HCT116 (cell line): ENCODE results near the gene CABS1. TPM values are rescaled to one million over a fixed set of nuclear protein-coding genes. Genes with fewer than 3 reads are reported as not detected.

Source experiments
- ATAC-seq: fragments of 200-7000 bp; cut with Tn5 transposase; 2 replicates; pipeline ENCODE4 v1.9.1; 2020; ENCODE audit warnings: mild to moderate bottlenecking, moderate library complexity
- Bru-seq: library from RNA; stranded (reverse); fragments of 400-500 nt; gene quantifications from one replicate; lab custom pipeline; 2021; lab: Mats Ljungman, UMichigan
- BruChase-seq, 2 experiments: library from RNA; stranded (reverse); fragments of 400-500 nt; gene quantifications; one replicate each; lab custom pipeline; 2021; lab: Mats Ljungman, UMichigan
- BruUV-seq: library from RNA; stranded (reverse); fragments of 400-500 nt; replicated peaks from 2 replicates; lab custom pipeline; 2021; lab: Mats Ljungman, UMichigan
- CTCF ChIA-PET: fragments of 300-600 bp; sonication (Branson Sonifier 250); formaldehyde crosslinking; loops from one replicate; lab custom pipeline; 2021; ENCODE audit warnings: antibody characterized with exemption; lab: Charles Lee
- POLR2A ChIA-PET: fragments of 300-600, 350-600 bp; sonication (Branson Sonifier 250); formaldehyde crosslinking; loops from one replicate; lab custom pipeline; 2021; ENCODE audit warnings: antibody characterized with exemption; lab: Charles Lee
- RAD21 ChIA-PET, 2 experiments: fragments of 300-600 bp; sonication (Branson Sonifier 250); formaldehyde crosslinking; loops; one replicate each; lab custom pipeline; 2023; ENCODE audit warnings: low total read pairs in 2 of 2; ENCODE audit not compliant: uncharacterized antibody in 2 of 2, unreplicated experiment in 2 of 2, low non-redundant PET in 1 of 2; lab: Charles Lee
- DNase-seq: peaks from one replicate; pipeline ENCODE4 v3.0.0-alpha.2; 2010; ENCODE audit warnings: low read depth, low spot score
- H2AFZ ChIP-seq: fragments of 200-600 bp; shearing (Covaris generic), sonication (generic); 2 replicates; pipeline ENCODE4 v1.6.1; 2017; ENCODE audit warnings: low read depth, mixed run types, mixed read lengths, antibody characterized with exemption, low read length; ENCODE audit not compliant: poor library complexity, severe bottlenecking
- H3K27ac ChIP-seq: 2 replicates; pipeline ENCODE4 v1.5.1; 2012; ENCODE audit warnings: low read depth, low read length
- H3K27me3 ChIP-seq: fragments of 200-600 bp; sonication (generic); 2 replicates; pipeline ENCODE4 v1.6.1; 2016; ENCODE audit warnings: mixed run types, low read length, mixed read lengths; ENCODE audit not compliant: insufficient read depth
- H3K36me3 ChIP-seq, 2 experiments: fragments of 200-500 bp in 1 of 2; fragments of 200-600 bp in 1 of 2; sonication (Bioruptor generic) in 1 of 2; sonication (generic) in 1 of 2; 2 replicates each; pipeline versions ENCODE4 v1.5.1 to v1.6.1; 2014 to 2016; ENCODE audit warnings: low read length in 2 of 2, inconsistent platforms in 1 of 2, mixed read lengths in 1 of 2, mixed run types in 1 of 2; ENCODE audit not compliant: insufficient read depth in 2 of 2, control insufficient read depth in 1 of 2
- H3K4me1 ChIP-seq, 2 experiments: fragments of 200-600 bp in 1 of 2; sonication (generic) in 1 of 2; 2 replicates each; pipeline versions ENCODE4 v1.5.1 to v1.6.1; 2012 to 2017; ENCODE audit warnings: low read length in 2 of 2, inconsistent platforms in 1 of 2, mild to moderate bottlenecking in 1 of 2, mixed read lengths in 1 of 2, mixed run types in 1 of 2, moderate library complexity in 1 of 2; ENCODE audit not compliant: insufficient read depth in 2 of 2, control insufficient read depth in 1 of 2
- H3K4me2 ChIP-seq: fragments of 200-600 bp; sonication (generic); 2 replicates; pipeline ENCODE4 v1.6.1; 2017; ENCODE audit warnings: mixed run types, low read length, mixed read lengths
- H3K4me3 ChIP-seq, 2 experiments: fragments of 200-600 bp in 1 of 2; sonication (generic) in 1 of 2; replicated peaks in 1 of 2; 2 replicates each; pipeline ENCODE4 v1.5.1; 2011 to 2016; ENCODE audit warnings: low read length in 2 of 2, control low read depth in 1 of 2, low read depth in 1 of 2, mild to moderate bottlenecking in 1 of 2, mixed read lengths in 1 of 2, mixed run types in 1 of 2
- H3K79me2 ChIP-seq: fragments of 200-600 bp; sonication (generic); 2 replicates; pipeline ENCODE4 v1.6.1; 2017; ENCODE audit warnings: mild to moderate bottlenecking, mixed run types, low read length, moderate library complexity, mixed read lengths; ENCODE audit not compliant: insufficient read depth
- H3K9ac ChIP-seq: fragments of 200-600 bp; sonication (generic); 2 replicates; pipeline ENCODE4 v1.6.1; 2016; ENCODE audit warnings: low read length, mixed read lengths
- H3K9me2 ChIP-seq: fragments of 200-600 bp; sonication (generic), shearing (Covaris generic); 2 replicates; pipeline ENCODE4 v1.6.1; 2017; ENCODE audit warnings: mixed run types, mild to moderate bottlenecking, moderate library complexity; ENCODE audit not compliant: insufficient read depth
- H3K9me3 ChIP-seq, 2 experiments: fragments of 200-500 bp in 1 of 2; fragments of 200-600 bp in 1 of 2; sonication (Bioruptor generic) in 1 of 2; sonication (generic) in 1 of 2; 2 replicates each; pipeline ENCODE4 v1.6.1; 2014 to 2017; ENCODE audit warnings: low read length in 2 of 2, mixed read lengths in 2 of 2, inconsistent platforms in 1 of 2, low read depth in 1 of 2, mild to moderate bottlenecking in 1 of 2, mixed run types in 1 of 2, moderate library complexity in 1 of 2; ENCODE audit not compliant: control insufficient read depth in 1 of 2, insufficient read depth in 1 of 2
- H4K20me1 ChIP-seq: fragments of 200-600 bp; sonication (generic), shearing (Covaris generic); 2 replicates; pipeline ENCODE4 v1.6.1; 2017; ENCODE audit warnings: mixed run types, mild to moderate bottlenecking, moderate library complexity; ENCODE audit not compliant: insufficient read depth
- CEBPB ChIP-seq: IDR thresholded peaks from 2 replicates; pipeline ENCODE4 v1.6.1; 2012; ENCODE audit warnings: low read depth
- JUND ChIP-seq: IDR thresholded peaks from 2 replicates; pipeline ENCODE4 v1.6.1; 2012
- POLR2A ChIP-seq: IDR thresholded peaks from 2 replicates; pipeline ENCODE4 v1.7.0; 2011; ENCODE audit warnings: borderline replicate concordance; ENCODE audit not compliant: insufficient read depth, insufficient read length; ENCODE audit errors: extremely low read depth
- SRF ChIP-seq: IDR thresholded peaks from 2 replicates; pipeline ENCODE4 v1.6.1; 2012; ENCODE audit warnings: low read depth
- TCF7L2 ChIP-seq: IDR thresholded peaks from 2 replicates; pipeline ENCODE4 v1.7.0; 2011; ENCODE audit warnings: borderline replicate concordance, inconsistent platforms; ENCODE audit not compliant: insufficient read depth, insufficient read length; ENCODE audit errors: extremely low read depth
- intact Hi-C: fragments of 100-400 bp; cut with micrococcal nuclease; formaldehyde crosslinking; loops from 2 replicates; pipeline ENCODE4 v1.10.0; 2022
- long read RNA-seq: library from polyadenylated mRNA; unstranded; transcript quantifications from one replicate; pipeline ENCODE4 v2.0.0, GENCODE V29; 2021; ENCODE audit not compliant: unreplicated experiment
- polyA plus RNA-seq: library from polyadenylated mRNA; unstranded; fragments of >200 nt; gene quantifications from 2 replicates; pipeline ENCODE4 v1.2.1, GENCODE V29; 2012; ENCODE audit warnings: missing spikeins
- total RNA-seq: library from RNA; stranded (reverse); gene quantifications from one replicate; pipeline ENCODE4 v1.2.1, GENCODE V29; 2021; ENCODE audit not compliant: unreplicated experiment

CABS1 gene
- total RNA-seq (not detected), Bru-seq, nascent RNA (not detected), BruChase-seq, experiment 1, labeled RNA remaining after a 6-hour chase (not detected), BruChase-seq, experiment 2, labeled RNA remaining after a 2-hour chase (not detected)
- polyA plus RNA-seq: not detected in 2 replicates
- long read RNA-seq: 0 reads

GRCh38 chr4:70334681-70335080 lies at the start of gene CABS1:
Gene CABS1, plus strand, starts transcription at chr4:70334981. Its CDS starts 59 bp downstream, at chr4:70335040.
- Histone ChIP-seq H3K4me3 (no peak within 1 kb of the TSS), H3K4me2 (no peak within 1 kb of the TSS), H3K27me3 (no peaks in the 10 kb centered on the region), H2AFZ (no peak within 1 kb of the TSS), H3K9ac (no peak within 1 kb of the TSS), H3K9me2 (no peaks in the 10 kb centered on the region), H3K4me1 (no peaks in the 10 kb centered on the region), H3K27ac (no peak within 1 kb of the TSS), H4K20me1 (no peaks in the 10 kb centered on the region), H3K36me3 (no peaks in the 10 kb centered on the region), H3K9me3 (no peaks in the 10 kb centered on the region), H3K79me2 (no peaks in the 10 kb centered on the region)
- POLR2A ChIA-PET: no interaction called here
- no TSS peak for BruUV-seq
- CTCF ChIA-PET: no interaction called here
- DNase-seq: no peak
- intact Hi-C loops: no loop called here
- RAD21 ChIA-PET: no interaction called here
- no peak for ATAC-seq
- TF ChIP-seq SRF (no peak), CEBPB (no peak)

DNA sequence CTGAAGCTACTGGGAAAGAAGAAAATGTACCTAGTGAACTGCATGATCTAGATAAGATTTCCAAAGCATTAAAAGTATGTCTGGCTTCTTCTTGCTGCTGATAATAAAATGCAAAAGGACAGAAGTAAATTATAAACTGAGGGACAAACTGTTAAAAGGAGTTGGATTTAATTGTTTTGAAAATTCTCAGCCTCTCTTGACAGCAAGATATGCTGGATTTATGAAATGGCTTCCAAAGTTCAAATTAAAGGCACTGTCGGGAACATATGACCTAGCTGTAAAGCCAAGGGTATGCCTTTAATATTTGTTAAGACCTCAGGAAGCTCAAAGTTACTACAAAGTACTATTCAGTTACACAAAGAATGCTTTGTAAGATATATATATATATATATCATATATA lies 46.1 kb upstream of the CABS1 start:
- intact Hi-C loops: no loop called here

More for the DNA sequence above, 46.1 kb upstream of the CABS1 start:
- RAD21 ChIA-PET: no interaction called here
- no peaks in the 10 kb centered on the region for H4K20me1 ChIP-seq
- no peaks in the 10 kb centered on the region for H3K27me3 ChIP-seq
- H3K9me3 ChIP-seq: no peaks in the 10 kb centered on the region
- H3K27ac ChIP-seq: no peak overlapping the region
- H3K4me1 ChIP-seq: no peaks in the 10 kb centered on the region
- TF ChIP-seq POLR2A: no peak
- TF ChIP-seq TCF7L2: no peak
- no peak for TF ChIP-seq JUND
- TF ChIP-seq, all 23 proteins: peak for 0
- Histone ChIP-seq H3K4me3 (no peak overlapping the region), H3K79me2 (no peaks in the 10 kb centered on the region), H3K9me2 (no peaks in the 10 kb centered on the region; the same call in 1 of the 2 replicates), H3K9ac (no peak overlapping the region), H3K36me3 (no peaks in the 10 kb centered on the region), H3K4me2 (no peak overlapping the region), H2AFZ (no peak overlapping the region)
- DNase-seq (no peak), ATAC-seq (no peak)
- ChIA-PET CTCF (no interaction called here), POLR2A (no interaction called here)
- no TSS peak for BruUV-seq
